Brain microvascular endothelial cell (primary cell): Measurements from ENCODE around the gene CKS1B.

Source experiments
- DNase-seq: peaks from one replicate; pipeline ENCODE4 v3.0.0-alpha.2; 2020
- H3K27ac ChIP-seq: fragments of 250-450 bp; sonication (Bioruptor Pico); 2 replicates; pipeline ENCODE4 v1.5.1; 2020; ENCODE audit warnings: mild to moderate bottlenecking, moderate library complexity
- H3K27me3 ChIP-seq: fragments of 250-450 bp; sonication (Bioruptor Pico); replicated peaks from 2 replicates; pipeline ENCODE4 v1.5.1; 2020; ENCODE audit warnings: mild to moderate bottlenecking
- H3K36me3 ChIP-seq: fragments of 250-450 bp; sonication (Bioruptor Pico); replicated peaks from 2 replicates; pipeline ENCODE4 v1.5.1; 2020; ENCODE audit warnings: mild to moderate bottlenecking
- H3K4me3 ChIP-seq: 2 replicates; pipeline ENCODE4 v1.5.1; 2011; ENCODE audit warnings: low read depth, mild to moderate bottlenecking, control low read depth, low read length, moderate library complexity
- CTCF ChIP-seq: IDR thresholded peaks from 2 replicates; pipeline ENCODE4 v1.5.1; 2011; ENCODE audit warnings: low read depth, mild to moderate bottlenecking, moderate library complexity, low read length, control low read depth, inconsistent platforms; ENCODE audit errors: missing control alignments
- in situ Hi-C: cut with HindIII; loops from 2 replicates; pipeline ENCODE4 v1.10.0; 2017; ENCODE audit warnings: low sequenced_read_pairs, low pct_ligation_motif_present

The CKS1B gene

DNA sequence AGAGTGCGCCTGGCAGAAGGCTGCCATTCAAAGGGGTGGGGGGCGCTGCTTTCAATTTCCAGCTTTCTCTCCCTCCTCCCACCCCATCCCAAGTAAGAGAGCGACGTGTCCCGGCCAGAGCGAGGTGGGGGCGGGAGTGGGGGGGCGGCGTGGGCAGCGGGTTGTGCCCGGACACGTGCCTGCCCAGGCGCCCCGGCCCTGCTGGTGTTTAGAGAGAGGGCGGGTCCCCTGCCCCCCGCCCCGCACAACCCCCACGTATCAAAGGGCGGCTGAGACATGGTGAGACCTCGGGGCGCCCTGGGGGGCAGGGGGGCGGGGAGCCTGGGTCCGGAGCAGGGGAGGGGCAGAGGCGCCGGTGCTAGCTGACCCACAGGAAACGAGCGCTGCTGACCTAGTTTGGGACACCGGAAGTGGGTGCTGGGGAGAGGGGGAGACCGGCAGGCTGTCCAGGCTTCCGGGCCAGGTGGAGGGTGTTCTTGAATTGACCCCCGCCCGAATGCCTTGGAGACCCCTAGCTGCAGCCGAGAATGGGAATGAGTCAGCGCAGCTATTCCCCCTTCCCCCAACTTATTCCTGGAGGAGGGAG is 29.4 kb downstream of the CKS1B start:
- in situ Hi-C loops, result no loop called here
- peak overlapping the region; percentile 19 for H3K27ac ChIP-seq
- no peak for TF ChIP-seq CTCF
- peaks cover 3% of the 10 kb centered on the region for H3K36me3 ChIP-seq
- no peak for DNase-seq
- H3K4me3 ChIP-seq, result peak overlapping the region; percentile 87
- H3K27me3 ChIP-seq, result no peaks in the 10 kb centered on the region

- H3K36me3 ChIP-seq, result peaks cover 3% of the 10 kb centered on the region
- peak overlapping the region; percentile 87 for H3K4me3 ChIP-seq
- no peak for TF ChIP-seq CTCF
- peak overlapping the region; percentile 19 for H3K27ac ChIP-seq
- H3K27me3 ChIP-seq, result no peaks in the 10 kb centered on the region
- no peak for DNase-seq
- in situ Hi-C loops, result no loop called here
These were observed 30.0 kb downstream of the CKS1B start for GRCh38 chr1:155004352-155005075.

DNA sequence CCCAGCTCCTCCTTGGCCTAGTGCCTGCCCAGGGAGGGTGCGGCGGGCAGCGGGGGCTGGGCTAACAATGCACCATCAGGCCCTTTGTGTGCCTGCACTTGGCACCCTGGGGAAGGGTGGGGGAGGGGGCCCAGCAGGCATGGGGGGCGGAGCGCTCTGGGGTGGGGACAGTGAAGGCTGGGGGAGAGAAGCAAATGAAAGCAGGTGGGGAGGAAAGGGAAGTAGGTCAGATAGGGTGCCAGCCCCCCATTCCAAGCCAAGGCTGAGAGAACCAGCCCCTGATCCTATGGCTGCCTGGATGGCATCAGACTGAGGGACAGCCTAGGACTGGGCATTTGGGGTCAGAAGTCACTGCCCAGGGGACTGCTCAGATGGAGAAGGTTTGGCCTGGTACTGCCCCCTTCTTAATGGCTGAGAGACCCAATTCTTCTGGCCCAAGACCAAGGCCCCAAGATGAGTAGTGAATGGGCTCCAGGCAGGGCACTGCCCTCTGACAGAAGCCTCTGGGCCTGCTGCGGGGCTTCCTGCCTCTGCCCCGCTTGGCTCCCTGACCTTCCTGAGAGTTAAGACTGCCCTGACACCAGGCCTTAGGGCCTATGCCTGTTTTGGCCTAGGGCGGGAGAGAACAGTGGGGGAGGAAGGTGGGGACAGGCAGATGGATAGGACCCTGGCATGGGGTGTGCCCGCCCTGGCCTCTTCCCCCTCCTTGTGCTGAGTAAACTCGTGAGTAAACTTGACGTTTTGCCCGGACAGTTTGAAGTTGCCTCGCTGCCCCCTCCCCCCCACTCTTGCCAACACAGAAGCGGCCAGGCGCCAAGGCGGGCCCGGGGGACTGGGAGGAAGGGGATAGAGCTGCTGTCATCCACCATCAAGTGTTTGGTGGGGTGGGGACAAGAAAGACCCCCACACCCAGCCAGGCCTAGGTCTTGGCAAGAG is 30.9 kb downstream of the CKS1B start:
- H3K36me3 ChIP-seq, result peaks cover 3% of the 10 kb centered on the region
- no peak for TF ChIP-seq CTCF
- no peaks in the 10 kb centered on the region for H3K27me3 ChIP-seq
- no peak overlapping the region for H3K4me3 ChIP-seq
- no peak overlapping the region for H3K27ac ChIP-seq
- DNase-seq, result no peak
- in situ Hi-C loops, result no loop called here

GRCh38 chr1:155006601-155007101 is 32.2 kb downstream of the CKS1B start:
- in situ Hi-C loops, result no loop called here
- H3K36me3 ChIP-seq, result peaks cover 3% of the 10 kb centered on the region
- H3K27me3 ChIP-seq, result no peaks in the 10 kb centered on the region
- H3K27ac ChIP-seq, result no peak overlapping the region
- H3K4me3 ChIP-seq, result no peak overlapping the region
- no peak for DNase-seq
- TF ChIP-seq CTCF, result no peak

DNA sequence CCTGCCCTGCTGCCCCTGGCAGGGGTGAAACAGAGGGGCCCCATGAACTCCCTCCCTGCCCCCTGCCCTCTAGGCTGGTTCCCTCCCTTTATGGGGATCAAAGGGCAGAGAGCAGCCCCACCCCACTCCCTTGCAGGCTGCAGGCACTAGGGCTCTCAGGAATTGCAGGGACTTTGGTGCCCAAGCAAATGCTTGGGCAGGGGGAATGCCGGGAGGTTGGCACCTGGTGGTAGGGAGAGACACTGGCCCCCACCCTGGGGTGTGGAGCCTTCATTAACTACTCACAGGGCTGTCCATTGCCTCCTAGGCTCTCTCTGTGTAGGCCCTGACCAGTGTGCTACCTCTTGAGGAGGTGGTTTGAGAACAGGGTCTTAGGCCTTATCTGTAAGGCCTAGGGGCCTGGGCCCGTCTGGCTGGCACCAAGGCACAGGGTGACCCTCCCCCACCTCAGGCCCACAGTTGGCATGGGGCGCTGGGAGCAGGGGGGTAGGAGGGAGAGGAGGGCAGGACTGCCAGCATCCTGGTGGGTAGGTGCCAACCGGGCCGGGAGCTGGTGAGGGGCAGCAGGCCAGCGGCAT is 32.9 kb downstream of the CKS1B start:
- no peak for DNase-seq
- Histone ChIP-seq H3K27me3 (no peaks in the 10 kb centered on the region), H3K36me3 (peaks cover 3% of the 10 kb centered on the region), H3K27ac (no peak overlapping the region), H3K4me3 (no peak overlapping the region)
- in situ Hi-C loops, result no loop called here
- no peak for TF ChIP-seq CTCF
